Endothelial cell of umbilical vein (primary cell): ENCODE data around the gene IRF1.

Experiments used
- CTCF ChIP-seq, 2 donors: IDR thresholded peaks; 1 replicate in 1 of 2; 2 replicates in 1 of 2; pipeline ENCODE4 v1.5.1; 2011; ENCODE audit warnings: low read length in 2 of 2, mild to moderate bottlenecking in 2 of 2, moderate library complexity in 2 of 2, control low read depth in 1 of 2, inconsistent platforms in 1 of 2, low read depth in 1 of 2; ENCODE audit not compliant: insufficient read depth in 1 of 2; ENCODE audit errors: extremely low read depth in 1 of 2
- EZH2 ChIP-seq: IDR thresholded peaks from 2 replicates; pipeline ENCODE4 v1.6.1; 2012; ENCODE audit warnings: borderline replicate concordance, low read depth, mild to moderate bottlenecking, moderate library complexity, low read length, inconsistent platforms; ENCODE audit not compliant: severe bottlenecking
- GATA2 ChIP-seq: IDR thresholded peaks from 2 replicates; pipeline ENCODE4 v1.7.0; 2011; ENCODE audit warnings: low read depth, mild to moderate bottlenecking, moderate library complexity, mixed read lengths, low read length; ENCODE audit not compliant: insufficient read length, insufficient read depth
- JUN ChIP-seq: IDR thresholded peaks from 2 replicates; pipeline ENCODE4 v1.6.1; 2011; ENCODE audit warnings: borderline replicate concordance, low read depth; ENCODE audit not compliant: insufficient read length, insufficient read depth
- MYC ChIP-seq: IDR thresholded peaks from one replicate; pipeline ENCODE4 v1.6.1; 2011; ENCODE audit warnings: mild to moderate bottlenecking, low read depth, low read length
- POLR2A ChIP-seq: IDR thresholded peaks from 2 replicates; pipeline ENCODE4 v1.6.1; 2012; ENCODE audit warnings: low read depth, mild to moderate bottlenecking, control low read depth, low read length
- POLR2AphosphoS5 ChIP-seq: IDR thresholded peaks from 2 replicates; pipeline ENCODE4 v1.6.1; 2012; ENCODE audit warnings: low read depth, mild to moderate bottlenecking, control low read depth, low read length, moderate library complexity; ENCODE audit not compliant: insufficient read depth

GRCh38 chr5:132493821-132494220, 3.2 kb upstream of the IRF1 start:
- no peak for TF ChIP-seq EZH2
- TF ChIP-seq POLR2A, result no peak
- no peak for TF ChIP-seq CTCF (IDR thresholded peaks at IDR 0.05; ENCODE audit: extremely low read depth in 1 of 2, insufficient read depth in 1 of 2, low read depth in 1 of 2, low read length in 2 of 2)
- TF ChIP-seq GATA2, result no peak
- no peak for TF ChIP-seq MYC
- TF ChIP-seq JUN, result no peak
- no peak for TF ChIP-seq POLR2AphosphoS5
